Small intestine (tissue), 7 donors: ENCODE data around the gene AK8. TPM values are rescaled to one million over a fixed set of nuclear protein-coding genes. Genes with fewer than 3 reads are reported as not detected.

Source experiments
- DNase-seq, 2 donors: peaks; one replicate each; pipeline versions ENCODE4 v3.0.0 to v3.0.0-alpha.2; 2013
- FAIRE-seq: peaks from 2 replicates; lab custom pipeline; 2012; peaks lifted over from hg19 to GRCh38; lab: Jason Lieb, UNC
- H3K27ac ChIP-seq, 3 donors: one replicate each; pipeline ENCODE4 v1.5.1; 2013; ENCODE audit warnings: low read length in 2 of 3, mild to moderate bottlenecking in 2 of 3, control low read depth in 1 of 3, inconsistent platforms in 1 of 3, low read depth in 1 of 3, moderate library complexity in 1 of 3
- H3K27me3 ChIP-seq, 3 donors: one replicate each; pipeline ENCODE4 v1.6.1; 2013; ENCODE audit warnings: low read length in 3 of 3, inconsistent platforms in 1 of 3; ENCODE audit not compliant: control insufficient read depth in 3 of 3, insufficient read depth in 3 of 3
- H3K36me3 ChIP-seq, 3 donors: one replicate each; pipeline ENCODE4 v1.6.1; 2013; ENCODE audit warnings: low read length in 3 of 3, inconsistent platforms in 1 of 3, low read depth in 1 of 3, mild to moderate bottlenecking in 1 of 3, moderate library complexity in 1 of 3; ENCODE audit not compliant: control insufficient read depth in 3 of 3, insufficient read depth in 2 of 3
- H3K4me1 ChIP-seq, 3 donors: one replicate each; pipeline ENCODE4 v1.6.1; 2013; ENCODE audit warnings: low read length in 2 of 3, inconsistent platforms in 1 of 3, low read depth in 1 of 3, mild to moderate bottlenecking in 1 of 3, moderate library complexity in 1 of 3; ENCODE audit not compliant: control insufficient read depth in 3 of 3, insufficient read depth in 2 of 3
- H3K4me3 ChIP-seq, 3 donors: one replicate each; pipeline ENCODE4 v1.5.1; 2013; ENCODE audit warnings: low read length in 3 of 3, control low read depth in 1 of 3, inconsistent platforms in 1 of 3, low read depth in 1 of 3, mild to moderate bottlenecking in 1 of 3, moderate library complexity in 1 of 3
- H3K9me3 ChIP-seq, 2 donors: one replicate each; pipeline ENCODE4 v1.6.1; 2013; ENCODE audit warnings: low read depth in 1 of 2, low read length in 1 of 2; ENCODE audit not compliant: control insufficient read depth in 2 of 2, insufficient read depth in 1 of 2
- WGBS, 3 donors: extraction: QIAGEN DNeasy Blood & Tissue Kit; methylation state at CpG; one replicate each; pipeline ENCODE4 v1.1.7; 2013; 5-methylcytosine and 5-hydroxymethylcytosine counted together
- polyA plus RNA-seq, 4 donors: library from polyadenylated mRNA; stranded (reverse) in 3 of 4; unstranded in 1 of 4; fragments of 200-250 nt in 3 of 4; fragments of 120-200 nt in 1 of 4; gene quantifications; one replicate each; pipeline versions ENCODE4 v1.2.1 to v1.2.3, GENCODE V29; 2013
- donor health status: healthy with polysubstance abuse.
- donor health status: control.
- donor health status: control.
- donor health status: Bipolar disorder and iron deficiency.
- donor health status: healthy.

Gene AK8
- polyA plus RNA-seq, 4 donors: 0.09 to 3.0 TPM; not detected in 2

DNA sequence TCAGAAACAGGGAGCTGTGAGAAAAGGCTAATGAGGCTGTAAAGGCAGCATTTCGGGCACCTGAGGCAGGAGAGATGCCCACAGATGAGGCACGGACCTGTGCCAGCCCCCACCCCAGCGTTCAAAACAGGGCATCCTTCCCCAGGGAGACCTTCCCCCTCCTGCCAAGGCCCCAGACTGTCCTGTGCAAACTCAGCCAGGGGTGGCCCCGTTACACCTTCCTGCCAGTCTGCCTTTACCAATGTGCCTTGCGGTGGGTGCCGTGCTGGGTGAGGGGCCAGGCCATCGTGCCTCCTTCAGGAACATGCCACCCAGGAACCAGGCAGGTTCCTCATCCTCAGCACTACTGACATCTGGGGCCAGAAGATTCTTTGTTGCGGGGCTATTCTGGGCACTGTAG is 53.9 kb downstream of the AK8 start:
- DNase-seq (no peak), FAIRE-seq (no peak)
- Histone ChIP-seq H3K27ac (no peak overlapping the region), H3K36me3 (no peaks in the 10 kb centered on the region), H3K4me3 (no peak overlapping the region), H3K27me3 (no peaks in the 10 kb centered on the region), H3K4me1 (no peaks in the 10 kb centered on the region), H3K9me3 (no peaks in the 10 kb centered on the region)
- 73 to 81% (median 80%) methylated on average over 8 of the region's 8 CpGs for WGBS, 3 donors

DNA sequence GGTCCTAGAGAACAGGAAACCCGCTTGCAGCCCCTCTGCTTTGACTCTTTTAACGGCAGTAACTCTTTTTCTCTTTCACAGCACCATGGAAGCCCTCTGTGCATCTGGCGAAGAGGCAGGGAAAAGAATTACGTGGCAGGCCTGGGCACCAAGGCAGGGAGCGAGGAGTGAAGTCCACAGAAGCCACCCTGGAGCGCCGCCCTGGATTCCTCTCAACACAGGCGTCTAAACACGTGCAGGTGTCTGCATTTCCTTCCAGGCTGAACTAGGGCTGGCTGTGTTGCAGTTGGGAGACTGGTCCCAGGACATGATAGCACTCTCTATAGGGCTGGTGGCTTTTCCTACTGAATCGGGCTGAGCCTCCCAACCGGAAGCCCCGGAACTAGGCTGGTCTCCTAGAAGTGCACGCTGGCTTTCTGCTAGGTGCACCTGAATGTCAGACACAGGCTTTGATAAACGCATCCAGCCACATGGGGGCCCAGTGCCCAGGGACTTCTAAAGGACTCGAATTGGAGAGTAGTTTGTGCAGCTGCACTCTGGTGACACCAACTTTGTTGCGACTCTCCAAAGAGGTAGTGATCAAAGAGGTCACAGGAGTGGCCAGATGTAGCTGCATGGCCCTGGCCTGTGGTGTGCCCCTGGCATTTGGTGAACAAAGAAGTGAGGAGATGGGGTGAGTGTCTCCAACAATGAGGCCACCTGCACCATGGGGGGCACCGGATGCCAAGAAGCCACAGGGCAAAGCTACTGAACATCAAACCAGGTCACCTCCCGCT is 54.5 kb downstream of the AK8 start:
- Histone ChIP-seq H3K4me3 (no peak overlapping the region), H3K4me1 (no peaks in the 10 kb centered on the region), H3K27ac (no peak overlapping the region), H3K9me3 (no peaks in the 10 kb centered on the region), H3K36me3 (no peaks in the 10 kb centered on the region), H3K27me3 (no peaks in the 10 kb centered on the region)
- DNase-seq (peak; percentile 13 to 60), FAIRE-seq (no peak)
- 29 to 63% (median 35%) methylated on average over 18 of the region's 18 CpGs for WGBS, 3 donors

DNA sequence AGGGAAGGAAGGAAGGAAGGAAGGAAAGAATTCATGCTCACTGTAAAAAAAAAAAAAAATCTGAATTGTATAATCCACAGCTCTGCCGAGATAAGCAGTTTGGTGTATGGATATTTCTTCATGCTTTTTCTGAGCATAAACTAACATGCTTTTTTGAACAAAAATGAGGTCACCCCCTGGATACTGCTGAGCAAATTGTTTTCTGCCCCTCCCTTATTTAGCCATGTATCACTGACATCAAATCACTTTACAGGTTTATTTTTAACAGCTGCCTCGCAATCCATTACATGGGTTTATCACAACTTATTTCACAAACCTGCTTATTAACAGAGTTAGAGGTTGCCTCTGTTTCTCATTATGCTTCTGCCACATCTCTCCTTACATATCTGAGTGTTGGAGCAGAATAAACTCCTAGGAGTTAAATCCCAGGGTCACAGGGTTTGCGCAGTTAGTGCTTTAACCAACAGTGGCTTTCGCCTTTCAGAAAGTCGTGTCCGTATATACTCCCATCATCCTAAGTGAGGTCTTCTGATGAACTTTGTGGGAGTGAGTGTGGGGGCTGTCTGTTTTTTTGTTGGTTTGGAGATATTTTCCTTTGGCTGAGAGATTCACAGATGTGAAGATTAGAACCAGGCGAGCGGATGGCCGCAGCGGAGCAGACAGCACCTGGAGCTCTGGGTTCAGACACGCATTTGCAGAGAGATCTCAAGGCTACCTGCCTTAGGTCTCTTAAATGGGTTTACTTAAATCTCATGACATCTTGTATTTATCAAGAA is 57.7 kb downstream of the AK8 start:
- FAIRE-seq (no peak), DNase-seq (no peak)
- Histone ChIP-seq H3K27ac (no peak overlapping the region), H3K27me3 (peaks cover 0 to 3% (median 0%) of the 10 kb centered on the region in 3 donors), H3K4me3 (no peak overlapping the region), H3K4me1 (no peaks in the 10 kb centered on the region), H3K9me3 (peaks cover 0 to 4% of the 10 kb centered on the region in 2 donors), H3K36me3 (no peaks in the 10 kb centered on the region)
- 75 to 77% (median 76%) methylated on average over 11 of the region's 11 CpGs for WGBS, 3 donors

DNA sequence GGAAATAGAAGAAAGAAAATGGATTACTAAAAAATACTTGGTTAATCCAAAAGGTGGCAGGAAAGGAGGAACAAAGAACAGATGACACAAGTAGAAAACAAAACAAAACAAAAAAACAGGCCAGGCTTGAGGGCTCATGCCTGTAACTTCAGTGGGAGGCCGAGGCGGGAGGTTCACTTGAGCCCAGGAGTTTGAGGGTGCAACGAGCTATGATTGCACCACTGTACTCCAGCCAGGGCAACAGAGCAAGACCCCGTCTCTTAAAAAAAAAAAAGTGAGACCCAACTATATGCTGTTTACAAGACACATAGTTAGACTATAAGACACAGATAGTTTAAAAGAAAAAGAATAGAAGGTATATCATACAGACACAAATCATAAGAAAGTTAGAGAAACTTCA is 59.5 kb downstream of the AK8 start:
- 71 to 82% (median 74%) methylated on average over 4 of the region's 4 CpGs for WGBS, 3 donors
- DNase-seq (no peak), FAIRE-seq (no peak)
- Histone ChIP-seq H3K4me3 (no peak overlapping the region), H3K27ac (no peak overlapping the region), H3K9me3 (peaks cover 0 to 4% of the 10 kb centered on the region in 2 donors), H3K36me3 (no peaks in the 10 kb centered on the region), H3K4me1 (no peaks in the 10 kb centered on the region), H3K27me3 (peaks cover 0 to 3% (median 0%) of the 10 kb centered on the region in 3 donors)

DNA sequence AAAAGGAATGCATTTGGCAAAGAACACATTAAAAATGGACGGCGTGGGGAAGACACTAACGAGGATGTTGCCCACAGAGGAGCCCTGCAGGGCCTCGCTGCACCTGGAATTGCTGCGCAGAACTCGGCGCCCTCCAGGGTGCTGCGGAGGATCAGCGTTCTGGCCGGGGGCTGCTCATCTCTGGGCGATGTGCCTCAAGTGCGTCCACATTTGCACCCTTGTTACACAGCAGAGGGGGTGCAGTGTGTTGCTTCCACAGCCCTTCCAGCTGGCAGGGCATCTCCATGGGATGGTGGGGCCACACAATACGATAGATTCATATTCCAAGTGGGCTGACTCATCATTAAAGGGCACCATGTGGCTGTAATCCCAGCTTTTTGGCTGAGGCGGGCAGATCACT is 63.1 kb downstream of the AK8 start:
- Histone ChIP-seq H3K4me3 (no peak overlapping the region), H3K27me3 (peaks cover 0 to 3% (median 0%) of the 10 kb centered on the region in 3 donors), H3K4me1 (no peaks in the 10 kb centered on the region), H3K9me3 (peaks cover 0 to 4% of the 10 kb centered on the region in 2 donors), H3K27ac (no peak overlapping the region), H3K36me3 (no peaks in the 10 kb centered on the region)
- no peak for DNase-seq
- no peak for FAIRE-seq
- WGBS, 3 donors: 81 to 89% (median 85%) methylated on average over 14 of the region's 14 CpGs

DNA sequence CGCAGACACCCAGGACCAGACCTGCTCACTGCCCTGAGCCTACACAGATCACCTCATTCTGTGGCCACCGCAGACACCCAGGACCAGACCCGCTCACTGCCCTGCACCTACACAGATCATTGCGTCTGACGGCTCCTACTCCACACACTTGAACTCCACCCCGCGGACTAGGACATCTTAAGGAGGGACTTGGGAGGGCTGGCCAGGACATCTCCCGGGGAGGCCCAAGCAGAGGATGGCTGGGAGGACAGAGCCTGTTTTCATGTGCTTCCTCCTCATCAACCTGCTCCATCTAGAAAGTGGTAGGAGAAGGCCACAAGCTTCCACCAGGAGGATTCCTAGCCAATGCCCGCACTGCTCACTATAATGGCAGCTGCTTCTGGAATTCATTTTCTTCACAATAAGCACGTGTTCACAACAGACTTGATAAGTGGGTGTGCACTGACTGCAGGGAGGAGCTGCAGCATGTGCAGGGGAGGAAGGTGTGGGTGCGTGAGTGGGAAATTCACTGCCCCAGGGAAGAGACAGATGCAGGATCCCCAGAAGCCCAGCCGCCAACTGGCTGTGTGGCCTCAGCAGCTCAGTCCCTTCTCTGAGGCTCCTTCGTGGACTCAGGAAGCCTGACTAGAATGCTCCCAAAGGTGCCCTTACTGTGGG is 64.8 kb downstream of the AK8 start:
- DNase-seq: no peak
- no peaks in the 10 kb centered on the region for H3K36me3 ChIP-seq
- no peak for FAIRE-seq
- no peak overlapping the region for H3K4me3 ChIP-seq
- WGBS, 3 donors: 83 to 89% (median 88%) methylated on average over 12 of the region's 13 CpGs
- H3K9me3 ChIP-seq: peaks cover 0 to 4% of the 10 kb centered on the region in 2 donors
- H3K4me1 ChIP-seq: no peaks in the 10 kb centered on the region
- H3K27me3 ChIP-seq: peaks cover 0 to 10% (median 0%) of the 10 kb centered on the region in 3 donors
- H3K27ac ChIP-seq: no peak overlapping the region

DNA sequence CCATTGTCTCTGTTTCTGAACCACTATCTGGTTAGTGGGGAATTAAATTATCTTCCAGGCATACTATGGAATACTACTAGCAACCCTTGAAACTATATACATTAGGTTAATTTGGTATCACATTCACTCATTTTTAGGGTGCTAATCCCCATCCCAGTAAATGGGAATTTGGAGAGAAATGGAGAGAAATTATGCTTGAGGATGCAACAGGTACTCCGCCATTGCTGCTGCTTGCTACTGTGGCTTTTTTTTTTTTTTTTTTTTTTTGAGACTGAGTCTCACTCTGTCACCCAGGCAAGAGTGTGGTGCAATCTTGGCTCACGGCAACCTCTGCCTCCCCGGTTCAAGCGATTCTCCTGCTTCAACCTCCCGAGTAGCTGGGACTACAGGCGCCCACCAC is 66.1 kb downstream of the AK8 start:
- H3K27ac ChIP-seq: no peak overlapping the region
- H3K27me3 ChIP-seq: peaks cover 0 to 14% (median 0%) of the 10 kb centered on the region in 3 donors
- H3K4me3 ChIP-seq: no peak overlapping the region
- DNase-seq: no peak
- no peaks in the 10 kb centered on the region for H3K36me3 ChIP-seq
- FAIRE-seq: no peak
- H3K9me3 ChIP-seq: peaks cover 0 to 3% of the 10 kb centered on the region in 2 donors
- no peaks in the 10 kb centered on the region for H3K4me1 ChIP-seq
- 70 to 92% (median 85%) methylated on average over 6 of the region's 6 CpGs for WGBS, 3 donors

DNA sequence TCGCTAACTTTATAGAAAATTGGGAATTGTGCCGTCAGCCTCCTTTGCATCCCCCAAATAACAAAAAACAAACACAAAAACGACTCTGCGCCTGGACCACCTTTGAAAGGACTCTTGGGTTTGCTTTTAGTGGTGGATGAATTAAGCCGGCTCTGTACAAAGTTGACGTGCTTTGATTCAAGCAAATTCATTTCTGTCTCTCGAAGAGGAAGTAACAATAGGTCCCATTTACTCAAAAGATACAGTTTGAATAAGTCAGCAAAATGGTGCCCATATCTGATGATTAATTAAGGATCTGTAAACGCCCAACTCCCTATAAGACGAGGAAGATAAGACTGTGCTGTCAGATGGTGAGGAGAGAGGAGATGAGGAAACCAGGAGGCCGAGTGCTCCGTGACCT is 67.8 kb downstream of the AK8 start:
- no peak for FAIRE-seq
- Histone ChIP-seq H3K4me1 (no peaks in the 10 kb centered on the region), H3K27me3 (peaks cover 0 to 16% (median 0%) of the 10 kb centered on the region in 3 donors), H3K4me3 (no peak overlapping the region), H3K9me3 (no peaks in the 10 kb centered on the region), H3K36me3 (no peaks in the 10 kb centered on the region), H3K27ac (no peak overlapping the region)
- DNase-seq: no peak
- 68 to 70% (median 69%) methylated on average over 11 of the region's 11 CpGs for WGBS, 3 donors
